NCI-H1105 (cell line): ENCODE data around the gene EPHA7.

Experiments used
- DNase-seq: peaks from one replicate; lab custom pipeline; 2025; lab: John Stamatoyannopoulos, UW

The EPHA7 gene

DNA sequence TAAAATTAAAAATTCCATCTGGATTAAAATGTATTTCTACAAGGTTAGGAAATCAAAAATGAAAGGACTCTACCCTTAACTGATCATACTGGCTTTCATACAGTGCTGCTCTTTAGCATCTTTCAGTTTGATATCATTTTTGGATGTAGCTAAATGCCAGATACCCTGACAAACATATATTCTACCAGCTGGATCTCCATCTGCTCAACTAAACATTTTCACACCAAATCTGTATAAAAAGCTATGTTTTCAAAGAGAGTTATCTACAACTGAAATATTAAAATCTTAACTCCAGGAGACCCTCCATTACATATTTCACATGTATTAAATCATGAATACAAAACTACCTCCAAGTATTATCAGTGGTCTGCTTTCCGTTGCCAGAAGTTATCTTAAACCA lies 95.7 kb downstream of the EPHA7 start:
- DNase-seq, result no peak

DNA sequence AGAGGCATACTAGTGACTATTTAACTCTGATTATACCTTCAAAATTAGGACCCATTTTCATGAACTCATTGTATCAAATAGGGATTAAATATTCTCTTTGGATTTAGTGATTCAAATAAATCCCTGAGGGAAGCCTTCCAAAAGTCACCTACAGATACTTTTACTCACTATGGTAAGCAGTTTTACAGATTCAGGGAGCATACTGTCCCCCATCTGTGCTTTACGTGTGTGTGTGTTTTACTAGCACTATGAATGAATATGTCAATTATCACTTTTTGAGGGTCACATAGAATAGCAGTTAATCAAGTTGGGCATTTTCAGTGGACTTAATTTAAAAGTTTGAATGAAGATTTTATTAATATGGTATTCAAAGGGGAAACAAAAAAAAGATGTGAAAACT lies 96.7 kb downstream of the EPHA7 start:
- DNase-seq, result no peak

- no peak for DNase-seq
Measured at GRCh38 chr6:93319304-93319703, 100.1 kb downstream of the EPHA7 start.

DNA sequence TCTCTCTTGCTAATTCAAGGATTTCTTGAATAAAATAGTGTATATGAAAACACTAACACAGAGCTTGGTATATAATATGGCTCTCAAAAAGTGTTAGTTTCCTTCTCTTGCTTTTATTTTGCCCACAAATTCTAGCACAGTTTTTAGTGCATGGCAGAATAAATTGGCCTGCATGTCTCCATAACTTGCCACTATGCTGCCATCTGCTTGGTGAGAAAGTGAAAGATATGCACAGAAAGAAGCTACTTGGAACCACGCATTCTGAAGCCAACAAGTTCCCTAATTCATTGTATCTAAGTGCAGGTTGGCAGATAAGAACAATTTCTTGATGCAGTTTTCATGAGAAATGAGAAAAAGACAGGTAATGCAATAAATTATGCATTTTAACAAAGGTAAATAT lies 101.2 kb downstream of the EPHA7 start:
- no peak for DNase-seq

DNA sequence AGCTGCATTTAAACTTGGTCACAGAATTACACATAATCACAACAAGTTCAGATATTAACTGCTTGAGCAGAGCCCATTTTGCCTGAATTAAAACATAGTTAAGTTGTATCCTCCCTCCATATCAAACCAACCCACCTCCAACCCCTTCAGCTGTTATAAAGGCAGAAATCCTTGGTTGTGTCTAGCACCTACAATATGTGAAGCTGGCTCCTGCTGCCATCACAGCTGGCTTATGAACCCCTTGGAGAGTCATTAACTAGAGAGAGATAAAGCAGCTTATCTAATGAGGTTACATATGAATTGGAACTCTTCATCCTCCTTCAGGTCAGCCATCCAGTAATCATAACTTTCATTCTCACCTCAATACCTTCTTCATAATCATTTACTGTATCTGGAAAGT lies 101.8 kb downstream of the EPHA7 start:
- DNase-seq, result no peak

GRCh38 chr6:93307505-93308409 lies 111.6 kb downstream of the EPHA7 start:
- no peak for DNase-seq

- DNase-seq, result no peak
Measured at GRCh38 chr6:93305088-93305487, 114.3 kb downstream of the EPHA7 start.

GRCh38 chr6:93304505-93304904 lies 114.9 kb downstream of the EPHA7 start:
- DNase-seq, result no peak

DNA sequence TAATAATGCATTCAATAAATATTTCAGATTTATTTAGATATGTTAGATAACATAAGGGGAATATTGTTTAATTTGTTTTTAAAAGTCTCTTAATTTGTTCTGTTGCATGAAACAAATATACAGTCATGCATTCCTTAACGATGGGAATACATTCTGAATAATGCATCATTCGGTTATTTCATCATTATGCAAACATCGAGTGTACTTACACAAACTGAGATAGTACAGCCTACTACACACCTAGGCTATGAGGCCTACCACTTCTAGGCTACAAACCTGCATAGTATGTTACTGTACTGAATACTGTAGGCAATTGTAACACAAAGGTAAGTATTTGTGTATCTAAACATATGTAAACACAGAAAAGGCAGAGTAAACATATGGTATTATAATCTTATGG lies 118.7 kb downstream of the EPHA7 start:
- DNase-seq, result no peak

GRCh38 chr6:93299622-93300021 lies 119.7 kb downstream of the EPHA7 start:
- DNase-seq, result no peak

DNA sequence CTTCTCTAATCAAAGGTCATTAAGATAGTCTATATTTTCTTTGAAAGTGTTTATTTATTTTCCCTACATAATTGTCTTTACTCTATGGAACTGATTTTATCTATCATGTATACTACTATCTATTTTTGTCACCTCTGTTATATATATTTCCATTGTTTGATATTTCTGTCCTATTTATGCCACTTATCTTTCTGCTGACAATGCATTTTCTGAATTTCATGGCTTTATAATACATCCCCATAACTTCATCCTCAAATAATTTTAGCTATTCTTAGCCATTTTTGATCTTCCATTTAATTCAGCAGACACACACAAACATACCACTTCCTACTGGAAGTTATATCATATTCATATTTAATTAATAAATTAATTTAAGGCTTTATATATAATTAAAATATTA lies 123.7 kb downstream of the EPHA7 start:
- DNase-seq, result no peak

- no peak for DNase-seq
Measured at GRCh38 chr6:93294879-93295278, 124.5 kb downstream of the EPHA7 start.

- peak; percentile 79 for DNase-seq
Measured at GRCh38 chr6:93293872-93294271, 125.5 kb downstream of the EPHA7 start.

DNA sequence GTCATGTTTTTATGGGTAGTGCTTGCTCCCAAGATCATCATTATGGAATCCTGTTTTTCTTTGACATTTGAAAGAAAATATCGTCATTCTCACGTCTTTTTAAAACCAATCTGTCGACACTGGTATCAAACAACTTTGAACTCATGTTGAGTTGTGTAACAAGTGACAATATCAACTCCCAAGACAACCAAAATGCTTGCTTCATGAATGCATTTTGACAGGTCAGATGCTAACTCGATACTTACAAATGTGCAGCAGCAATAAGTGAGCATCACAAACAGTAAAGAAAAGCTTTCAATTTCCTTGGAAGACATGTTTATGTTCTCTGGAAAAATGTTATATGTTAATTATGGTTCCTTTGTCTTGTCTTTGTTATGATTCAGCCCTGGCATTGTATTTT lies 125.9 kb downstream of the EPHA7 start:
- peak; percentile 45 for DNase-seq

GRCh38 chr6:93282521-93283031 lies 136.8 kb downstream of the EPHA7 start:
- DNase-seq, result no peak

DNA sequence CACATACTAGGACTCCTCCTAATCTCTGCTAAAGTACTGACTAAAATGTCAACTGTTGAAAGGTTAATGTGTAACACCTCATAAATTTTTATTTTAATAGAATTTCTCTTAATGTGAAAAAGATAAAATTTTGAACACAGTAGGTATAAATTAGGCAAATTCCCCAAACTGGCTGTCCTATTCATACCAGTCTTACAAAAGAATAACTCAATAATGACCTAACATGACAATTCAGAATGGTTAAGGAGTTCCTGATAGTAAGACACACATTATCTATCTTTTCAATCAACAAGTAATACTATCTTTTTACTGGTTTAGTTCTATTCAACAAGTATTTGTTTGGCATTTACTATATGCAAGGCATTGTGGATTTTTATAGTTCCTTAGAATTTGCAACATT lies 141.1 kb downstream of the EPHA7 start:
- DNase-seq, result no peak

DNA sequence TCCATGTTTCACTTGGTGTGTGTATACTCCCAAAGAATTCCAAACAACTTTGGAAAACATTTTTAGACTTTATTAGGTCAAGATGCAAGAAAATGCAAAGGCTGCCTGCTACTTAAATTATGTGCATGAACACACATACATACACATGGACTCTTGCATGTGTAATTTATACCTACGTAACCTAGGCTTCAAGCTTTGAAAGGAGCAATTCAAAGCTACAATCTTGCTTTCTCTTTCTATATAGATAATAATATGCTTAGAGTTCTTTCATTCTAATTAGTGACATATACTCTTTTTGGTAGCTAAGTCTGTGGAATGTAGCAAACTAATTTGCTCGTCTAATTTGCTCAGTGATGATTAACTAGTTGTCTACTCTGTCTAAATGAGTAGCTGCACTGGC lies 146.5 kb downstream of the EPHA7 start:
- no peak for DNase-seq

DNA sequence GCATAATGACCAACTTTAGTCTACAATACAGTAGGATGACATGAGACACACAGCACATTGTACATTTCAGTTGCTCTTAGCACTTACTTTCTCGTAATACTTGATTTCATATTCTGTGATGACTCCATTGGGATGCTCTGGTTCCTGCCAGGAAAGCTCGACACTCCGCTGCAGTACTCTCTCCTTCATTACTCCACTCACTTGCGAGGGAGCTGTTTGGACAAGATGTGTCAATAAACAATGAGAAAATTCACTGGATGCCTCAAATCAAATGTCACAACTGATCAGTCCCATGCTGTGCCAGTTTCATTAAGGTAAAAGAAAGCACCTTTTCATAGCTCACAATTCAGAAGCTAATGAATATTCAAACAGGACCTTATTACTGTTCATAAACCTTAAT lies 147.1 kb downstream of the EPHA7 start:
- no peak for DNase-seq

DNA sequence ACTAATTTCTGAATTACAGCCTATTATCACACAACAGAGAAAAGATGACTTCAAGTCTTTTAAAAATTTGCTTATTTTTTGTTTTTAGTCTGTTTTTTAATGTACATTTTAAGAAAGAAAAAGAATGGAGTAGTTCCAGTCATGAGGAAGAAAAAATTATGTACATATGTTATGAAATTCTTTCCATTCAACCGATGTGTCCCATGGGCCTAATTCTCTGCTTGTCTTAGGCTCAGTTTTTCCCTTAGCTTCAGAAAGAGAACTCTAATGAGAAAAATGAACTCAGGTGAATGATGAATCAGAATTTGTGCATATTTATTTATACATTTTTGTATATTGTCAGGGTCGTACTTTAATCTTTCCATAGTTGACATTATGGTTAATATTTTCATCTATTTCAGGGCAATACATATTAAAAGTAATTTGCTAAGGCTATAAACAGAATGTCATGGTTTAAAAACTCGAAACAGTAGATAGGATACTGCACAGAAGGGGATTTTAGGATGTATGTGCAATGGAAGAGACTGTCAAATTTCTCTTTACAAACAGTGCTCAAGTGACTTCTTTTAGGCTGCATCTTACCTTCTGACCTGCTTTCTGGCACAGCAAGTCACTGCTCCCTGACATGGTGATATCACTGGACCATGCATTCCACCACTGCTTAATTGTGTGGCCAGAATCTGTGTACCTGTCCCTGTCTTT lies 153.1 kb downstream of the EPHA7 start:
- no peak for DNase-seq

DNA sequence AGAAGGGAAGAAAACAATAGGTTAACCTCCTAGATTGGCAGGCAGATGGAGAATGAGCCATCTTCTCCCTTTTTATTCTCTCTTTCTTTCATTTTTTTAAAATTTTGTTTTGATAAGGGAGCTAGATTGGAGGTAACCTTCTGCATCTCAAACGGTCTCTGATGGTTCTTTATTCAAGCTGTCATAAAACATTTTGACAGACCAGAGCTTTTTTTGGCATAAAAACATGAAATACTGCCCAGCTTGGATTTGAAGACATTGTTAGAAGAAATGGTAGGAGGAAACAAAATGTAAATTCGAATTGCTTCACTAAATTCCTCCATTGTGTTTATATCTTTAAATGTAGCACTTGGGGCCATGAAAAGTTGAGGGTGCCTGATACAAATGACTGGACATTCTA lies 158.5 kb downstream of the EPHA7 start:
- DNase-seq, result no peak

DNA sequence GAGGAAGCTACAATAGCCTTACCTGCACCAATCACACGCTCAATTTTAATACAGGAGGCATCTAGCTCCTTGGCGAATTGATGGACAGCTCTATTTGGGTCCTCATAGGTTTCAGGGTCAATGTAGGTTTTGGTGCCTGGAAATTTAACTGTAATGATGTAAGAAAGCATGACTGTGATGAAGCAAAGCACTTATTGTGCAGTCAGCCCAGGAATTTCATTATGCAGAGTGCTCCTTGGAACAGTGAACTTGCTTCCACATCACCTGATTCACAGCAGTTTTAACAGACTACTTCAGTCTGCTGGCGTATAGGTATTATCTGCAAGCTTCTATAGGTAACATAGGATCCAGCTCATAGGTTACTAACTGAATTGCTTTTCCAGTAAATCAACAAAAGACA lies 160.0 kb downstream of the EPHA7 start:
- DNase-seq, result no peak

GRCh38 chr6:93252930-93253329 lies 166.4 kb downstream of the EPHA7 start:
- no peak for DNase-seq

DNA sequence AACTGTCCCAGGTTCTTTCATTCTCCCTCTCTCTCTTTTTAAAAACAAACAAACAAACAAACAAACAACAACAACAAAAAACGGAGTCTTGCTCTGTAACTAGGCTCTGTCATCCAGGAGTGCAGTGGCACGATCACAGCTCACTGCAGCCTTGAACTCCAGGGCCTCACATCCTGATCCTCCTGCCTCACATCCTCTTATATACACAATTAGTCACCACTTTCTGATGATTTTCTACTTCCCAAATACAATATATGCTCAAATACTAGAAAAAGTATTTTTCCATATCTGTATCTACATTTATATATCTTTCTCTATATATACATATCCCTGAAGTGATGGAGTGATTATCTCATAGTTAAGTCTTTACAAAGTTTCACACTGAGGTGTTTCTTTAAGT lies 170.7 kb downstream of the EPHA7 start:
- no peak for DNase-seq
